Endothelial cell of umbilical vein (primary cell): Measurements from ENCODE around the gene CNNM2. TPM values are rescaled to one million over a fixed set of nuclear protein-coding genes. Genes with fewer than 3 reads are reported as not detected.

Experiments used
- BruUV-seq: library from RNA; stranded (reverse); fragments of 400-500 nt; replicated peaks from 2 replicates; lab custom pipeline; 2021; lab: Mats Ljungman, UMichigan
- CTCF ChIA-PET: fragments of 300-600, 350-600 bp; sonication (Branson Sonifier 250); formaldehyde crosslinking; loops from one replicate; lab custom pipeline; 2021; ENCODE audit warnings: antibody characterized with exemption, inconsistent platforms; lab: Charles Lee
- POLR2A ChIA-PET: fragments of 300-600, 350-600 bp; sonication (Branson Sonifier 250); formaldehyde crosslinking; loops from one replicate; lab custom pipeline; 2021; ENCODE audit warnings: antibody characterized with exemption, inconsistent platforms; lab: Charles Lee
- DNase-seq: peaks from one replicate; pipeline ENCODE4 v3.0.0-alpha.2; 2011; ENCODE audit warnings: low read depth, low spot score
- FAIRE-seq: peaks from 2 replicates; lab custom pipeline; 2011; peaks lifted over from hg19 to GRCh38; lab: Jason Lieb, UNC
- H2AFZ ChIP-seq: 2 replicates; pipeline ENCODE4 v1.6.0; 2012; ENCODE audit warnings: low read depth, low read length, control low read depth, inconsistent platforms
- H3K27ac ChIP-seq: 2 replicates; pipeline ENCODE4 v1.5.1; 2011; ENCODE audit warnings: low read depth, mild to moderate bottlenecking, control low read depth, low read length, moderate library complexity; ENCODE audit not compliant: insufficient read depth
- H3K27me3 ChIP-seq, 2 experiments: 2 replicates each; pipeline versions ENCODE4 v1.6.0 to v1.6.1; 2011; ENCODE audit warnings: low read length in 2 of 2, mixed read lengths in 1 of 2; ENCODE audit not compliant: control insufficient read depth in 2 of 2, insufficient read depth in 2 of 2
- H3K36me3 ChIP-seq, 2 experiments: 2 replicates in 1 of 2; 3 replicates in 1 of 2; pipeline ENCODE4 v1.5.1; 2011; ENCODE audit warnings: low read length in 2 of 2, mild to moderate bottlenecking in 1 of 2, moderate library complexity in 1 of 2; ENCODE audit not compliant: control insufficient read depth in 2 of 2, insufficient read depth in 2 of 2; ENCODE audit errors: extremely low read depth in 1 of 2
- H3K4me1 ChIP-seq: 3 replicates; pipeline ENCODE4 v1.5.1; 2011; ENCODE audit warnings: mild to moderate bottlenecking, low read length; ENCODE audit not compliant: control insufficient read depth, insufficient read depth; ENCODE audit errors: extremely low read depth
- H3K4me2 ChIP-seq: 2 replicates; pipeline ENCODE4 v1.6.1; 2011; ENCODE audit warnings: low read length, control low read depth, mixed read lengths; ENCODE audit not compliant: insufficient read depth
- H3K4me3 ChIP-seq, 3 experiments: fragments of 200-600 bp in 1 of 3; sonication (generic), shearing (Covaris generic) in 1 of 3; replicated peaks in 1 of 3; 2 replicates each; pipeline ENCODE4 v1.5.1; 2011 to 2016; ENCODE audit warnings: control low read depth in 3 of 3, low read length in 3 of 3, mild to moderate bottlenecking in 2 of 3, inconsistent platforms in 1 of 3, low read depth in 1 of 3, moderate library complexity in 1 of 3; ENCODE audit not compliant: insufficient read depth in 1 of 3
- H3K79me2 ChIP-seq: 2 replicates; pipeline ENCODE4 v1.6.0; 2012; ENCODE audit warnings: low read length, inconsistent platforms; ENCODE audit not compliant: control insufficient read depth, insufficient read depth
- H3K9ac ChIP-seq: replicated peaks from 2 replicates; pipeline ENCODE3; 2011; ENCODE audit warnings: low read length, control low read depth; ENCODE audit not compliant: insufficient read depth; ENCODE audit errors: extremely low read depth
- H3K9me1 ChIP-seq: replicated peaks from 3 replicates; pipeline ENCODE4 v1.6.0; 2011; ENCODE audit warnings: mild to moderate bottlenecking, low read length; ENCODE audit not compliant: control insufficient read depth, insufficient read depth; ENCODE audit errors: extremely low read depth
- H3K9me3 ChIP-seq: replicated peaks from 2 replicates; pipeline ENCODE4 v1.5.1; 2012; ENCODE audit warnings: low read length, inconsistent platforms; ENCODE audit not compliant: control insufficient read depth, insufficient read depth
- H4K20me1 ChIP-seq: replicated peaks from 2 replicates; pipeline ENCODE3; 2011; ENCODE audit warnings: mild to moderate bottlenecking, low read length; ENCODE audit not compliant: control insufficient read depth, insufficient read depth; ENCODE audit errors: extremely low read depth
- EZH2 ChIP-seq: IDR thresholded peaks from 2 replicates; pipeline ENCODE4 v1.6.1; 2012; ENCODE audit warnings: borderline replicate concordance, low read depth, mild to moderate bottlenecking, moderate library complexity, low read length, inconsistent platforms; ENCODE audit not compliant: severe bottlenecking
- FOS ChIP-seq: IDR thresholded peaks from 2 replicates; pipeline ENCODE4 v1.6.1; 2011; ENCODE audit warnings: mild to moderate bottlenecking, low read length, moderate library complexity, borderline replicate concordance; ENCODE audit not compliant: insufficient read depth
- GATA2 ChIP-seq: IDR thresholded peaks from 2 replicates; pipeline ENCODE4 v1.7.0; 2011; ENCODE audit warnings: low read depth, mild to moderate bottlenecking, moderate library complexity, mixed read lengths, low read length; ENCODE audit not compliant: insufficient read length, insufficient read depth
- JUN ChIP-seq: IDR thresholded peaks from 2 replicates; pipeline ENCODE4 v1.6.1; 2011; ENCODE audit warnings: borderline replicate concordance, low read depth; ENCODE audit not compliant: insufficient read length, insufficient read depth
- MYC ChIP-seq: IDR thresholded peaks from one replicate; pipeline ENCODE4 v1.6.1; 2011; ENCODE audit warnings: mild to moderate bottlenecking, low read depth, low read length
- POLR2A ChIP-seq: IDR thresholded peaks from 2 replicates; pipeline ENCODE4 v1.6.1; 2012; ENCODE audit warnings: low read depth, mild to moderate bottlenecking, control low read depth, low read length
- POLR2AphosphoS5 ChIP-seq: IDR thresholded peaks from 2 replicates; pipeline ENCODE4 v1.6.1; 2012; ENCODE audit warnings: low read depth, mild to moderate bottlenecking, control low read depth, low read length, moderate library complexity; ENCODE audit not compliant: insufficient read depth
- dilution Hi-C: fragments of 300-500 bp; cut with MboI; formaldehyde crosslinking; loops from one replicate; pipeline ENCODE4 v1.15.0; 2019; ENCODE audit warnings: low sequenced_read_pairs; ENCODE audit not compliant: extremely low pct_ligation_motif_present
- intact Hi-C: fragments of 100-400 bp; cut with micrococcal nuclease; formaldehyde crosslinking; loops from one replicate; pipeline ENCODE4 v1.10.0; 2022
- polyA plus RNA-seq, 4 experiments: library from polyadenylated mRNA; depleted of rRNA in 3 of 4; stranded (reverse) in 3 of 4; unstranded in 1 of 4; fragments of >200 nt; gene quantifications; 2 replicates each; pipeline versions ENCODE4 v1.2.1 to v1.2.3, GENCODE V29; 2011 to 2012; ENCODE audit warnings: missing spikeins in 1 of 4
- total RNA-seq: library from RNA; stranded (reverse); gene quantifications from 2 replicates; pipeline ENCODE4 v1.2.3, GENCODE V29; 2021
- TF ChIP-seq, protein P1 (sequence below): IDR thresholded peaks from 2 replicates; pipeline ENCODE4 v1.6.1; 2011; ENCODE audit not compliant: insufficient read depth, insufficient read length
- TF ChIP-seq, protein P2 (sequence below), 2 donors: IDR thresholded peaks; 1 replicate in 1 of 2; 2 replicates in 1 of 2; pipeline ENCODE4 v1.5.1; 2011; ENCODE audit warnings: low read length in 2 of 2, mild to moderate bottlenecking in 2 of 2, moderate library complexity in 2 of 2, control low read depth in 1 of 2, inconsistent platforms in 1 of 2, low read depth in 1 of 2; ENCODE audit not compliant: insufficient read depth in 1 of 2; ENCODE audit errors: extremely low read depth in 1 of 2

The CNNM2 gene
- total and polyA plus RNA-seq, 2 donors (not counting 3 experiments of a cell fraction or from before 2014, with no cell fraction given) = 1.9 to 3.0 TPM

- no peak overlapping the region for H3K4me2 ChIP-seq
- dilution Hi-C loops = no loop called here
- no peak overlapping the region for H3K27ac ChIP-seq
- CTCF ChIA-PET = no interaction called here
- H3K27me3 ChIP-seq = peaks cover 0 to 10% of the 10 kb centered on the region in 2 experiments
- H4K20me1 ChIP-seq = no peaks in the 10 kb centered on the region
- H3K9me1 ChIP-seq = no peaks in the 10 kb centered on the region
- no peak for FAIRE-seq
- POLR2A ChIA-PET = no interaction called here
- no peaks in the 10 kb centered on the region for H3K9me3 ChIP-seq
- H3K36me3 ChIP-seq = no peaks in the 10 kb centered on the region
- H3K4me3 ChIP-seq = no peak overlapping the region
- TF ChIP-seq FOS (no peak), POLR2A (no peak), EZH2 (no peak), JUN (no peak), GATA2 (no peak), MYC (no peak), POLR2AphosphoS5 (no peak)
- TF ChIP-seq, protein P1, sequence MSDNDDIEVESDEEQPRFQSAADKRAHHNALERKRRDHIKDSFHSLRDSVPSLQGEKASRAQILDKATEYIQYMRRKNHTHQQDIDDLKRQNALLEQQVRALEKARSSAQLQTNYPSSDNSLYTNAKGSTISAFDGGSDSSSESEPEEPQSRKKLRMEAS = no peak
- TF ChIP-seq, protein P2, sequence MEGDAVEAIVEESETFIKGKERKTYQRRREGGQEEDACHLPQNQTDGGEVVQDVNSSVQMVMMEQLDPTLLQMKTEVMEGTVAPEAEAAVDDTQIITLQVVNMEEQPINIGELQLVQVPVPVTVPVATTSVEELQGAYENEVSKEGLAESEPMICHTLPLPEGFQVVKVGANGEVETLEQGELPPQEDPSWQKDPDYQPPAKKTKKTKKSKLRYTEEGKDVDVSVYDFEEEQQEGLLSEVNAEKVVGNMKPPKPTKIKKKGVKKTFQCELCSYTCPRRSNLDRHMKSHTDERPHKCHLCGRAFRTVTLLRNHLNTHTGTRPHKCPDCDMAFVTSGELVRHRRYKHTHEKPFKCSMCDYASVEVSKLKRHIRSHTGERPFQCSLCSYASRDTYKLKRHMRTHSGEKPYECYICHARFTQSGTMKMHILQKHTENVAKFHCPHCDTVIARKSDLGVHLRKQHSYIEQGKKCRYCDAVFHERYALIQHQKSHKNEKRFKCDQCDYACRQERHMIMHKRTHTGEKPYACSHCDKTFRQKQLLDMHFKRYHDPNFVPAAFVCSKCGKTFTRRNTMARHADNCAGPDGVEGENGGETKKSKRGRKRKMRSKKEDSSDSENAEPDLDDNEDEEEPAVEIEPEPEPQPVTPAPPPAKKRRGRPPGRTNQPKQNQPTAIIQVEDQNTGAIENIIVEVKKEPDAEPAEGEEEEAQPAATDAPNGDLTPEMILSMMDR (IDR thresholded peaks at IDR 0.05; ENCODE audit: extremely low read depth in 1 of 2, insufficient read depth in 1 of 2, low read depth in 1 of 2, low read length in 2 of 2) = no peak
- no peak for DNase-seq
- BruUV-seq = no TSS peak
- no peak overlapping the region for H3K9ac ChIP-seq
- intact Hi-C loops = no loop called here
- H2AFZ ChIP-seq = no peak overlapping the region
- no peaks in the 10 kb centered on the region for H3K79me2 ChIP-seq
- no peaks in the 10 kb centered on the region for H3K4me1 ChIP-seq
Measured at GRCh38 chr10:103042129-103042528, 124.0 kb downstream of the CNNM2 start.
